Panc1 (cell line): ENCODE data around the gene UPF1. TPM values are rescaled to one million over a fixed set of nuclear protein-coding genes. Genes with fewer than 3 reads are reported as not detected.

Source experiments
- ATAC-seq: fragments of 200-7000 bp; cut with Tn5 transposase; 2 replicates; pipeline ENCODE4 v1.9.1; 2020; ENCODE audit warnings: mild to moderate bottlenecking, moderate library complexity
- BruUV-seq: library from RNA; stranded (reverse); fragments of 400-500 nt; replicated peaks from 2 replicates; lab custom pipeline; 2021; lab: Mats Ljungman, UMichigan
- CTCF ChIA-PET: fragments of 300-600 bp; sonication (Branson Sonifier 250); formaldehyde crosslinking; loops from one replicate; lab custom pipeline; 2022; ENCODE audit warnings: antibody characterized with exemption; lab: Charles Lee
- POLR2A ChIA-PET: fragments of 300-600 bp; sonication (Branson Sonifier 250); formaldehyde crosslinking; loops from one replicate; lab custom pipeline; 2022; ENCODE audit warnings: antibody characterized with exemption; lab: Charles Lee
- DNase-seq: peaks from one replicate; pipeline ENCODE4 v3.0.0-alpha.2; 2010; ENCODE audit warnings: low read depth, low spot score
- H3K27ac ChIP-seq: 2 replicates; pipeline ENCODE4 v1.5.1; 2011; ENCODE audit warnings: mild to moderate bottlenecking, low read length, inconsistent platforms
- H3K27me3 ChIP-seq: fragments of 200-500 bp; sonication (Bioruptor generic); 2 replicates; pipeline ENCODE4 v1.6.0; 2014; ENCODE audit warnings: low read length, inconsistent platforms; ENCODE audit not compliant: control insufficient read depth, insufficient read depth
- H3K36me3 ChIP-seq: fragments of 200-500 bp; sonication (Bioruptor generic); 2 replicates; pipeline ENCODE4 v1.5.1; 2014; ENCODE audit warnings: inconsistent platforms, mild to moderate bottlenecking, low read length, moderate library complexity; ENCODE audit not compliant: control insufficient read depth, insufficient read depth
- H3K4me1 ChIP-seq: 2 replicates; pipeline ENCODE4 v1.5.1; 2011; ENCODE audit warnings: inconsistent platforms, mild to moderate bottlenecking, low read length, moderate library complexity; ENCODE audit not compliant: control insufficient read depth, insufficient read depth
- H3K4me3 ChIP-seq, 2 experiments: 2 replicates each; pipeline ENCODE4 v1.5.1; 2011 to 2012; ENCODE audit warnings: low read depth in 2 of 2, low read length in 2 of 2, mild to moderate bottlenecking in 2 of 2, inconsistent platforms in 1 of 2, moderate library complexity in 1 of 2
- H3K9me3 ChIP-seq: fragments of 200-500 bp; sonication (Bioruptor generic); 2 replicates; pipeline ENCODE4 v1.5.1; 2014; ENCODE audit warnings: low read depth, mild to moderate bottlenecking, inconsistent platforms, low read length, moderate library complexity; ENCODE audit not compliant: control insufficient read depth, insufficient read depth
- CTCF ChIP-seq: fragments of 450-650 bp; IDR thresholded peaks from 2 replicates; pipeline ENCODE4 v1.5.1; 2017; ENCODE audit warnings: mild to moderate bottlenecking
- POLR2AphosphoS5 ChIP-seq: IDR thresholded peaks from 2 replicates; pipeline ENCODE4 v1.6.1; 2012; ENCODE audit warnings: mild to moderate bottlenecking, low read depth, low read length, moderate library complexity
- REST ChIP-seq, 2 experiments: IDR thresholded peaks; 2 replicates each; pipeline ENCODE4 v1.6.1; 2011 to 2012; ENCODE audit warnings: low read depth in 2 of 2, control low read depth in 1 of 2, low read length in 1 of 2, mild to moderate bottlenecking in 1 of 2, moderate library complexity in 1 of 2; ENCODE audit not compliant: insufficient read depth in 1 of 2
- SIN3A ChIP-seq: IDR thresholded peaks from 2 replicates; pipeline ENCODE4 v1.6.1; 2012; ENCODE audit warnings: low read depth, mild to moderate bottlenecking, low read length, moderate library complexity, borderline replicate concordance; ENCODE audit not compliant: insufficient read depth
- TCF7L2 ChIP-seq: IDR thresholded peaks from 2 replicates; pipeline ENCODE4 v1.6.1; 2011; ENCODE audit warnings: mild to moderate bottlenecking, low read depth, low read length, inconsistent platforms
- in situ Hi-C: cut with HindIII; loops from 2 replicates; pipeline ENCODE4 v1.10.0; 2016; ENCODE audit warnings: low sequenced_read_pairs, low pct_unique_long_range_greater_than_20kb
- intact Hi-C: fragments of 100-400 bp; cut with micrococcal nuclease; formaldehyde crosslinking; loops from one replicate; pipeline ENCODE4 v1.10.0; 2022; ENCODE audit not compliant: unreplicated experiment
- total RNA-seq: library from RNA; stranded (reverse); gene quantifications from one replicate; pipeline ENCODE4 v1.2.1, GENCODE V29; 2021; ENCODE audit not compliant: unreplicated experiment

The UPF1 gene
- total RNA-seq, 1 experiment from 2014 or later, result 62.2 TPM

GRCh38 chr19:18910801-18911436, 79.2 kb downstream of the UPF1 start:
- in situ Hi-C loops, result no loop called here
- Histone ChIP-seq H3K36me3 (no peaks in the 10 kb centered on the region), H3K9me3 (no peaks in the 10 kb centered on the region), H3K27me3 (no peaks in the 10 kb centered on the region), H3K27ac (no peak overlapping the region), H3K4me3 (no peak overlapping the region), H3K4me1 (no peaks in the 10 kb centered on the region)
- no peak for ATAC-seq
- intact Hi-C loops, result no loop called here
- no peak for DNase-seq
- no TSS peak for BruUV-seq
- ChIA-PET CTCF (no interaction called here), POLR2A (no interaction called here)
- TF ChIP-seq SIN3A (no peak), POLR2AphosphoS5 (no peak), TCF7L2 (no peak), REST (IDR thresholded peaks at IDR 0.05; ENCODE audit: insufficient read depth in 1 of 2, low read depth in 2 of 2, low read length in 1 of 2) (no peak), CTCF (no peak)

GRCh38 chr19:18912933-18913332, 81.2 kb downstream of the UPF1 start:
- ChIA-PET POLR2A (interaction anchor here (0.6 kb wide), 1 partner anchor 11 kb away, joined by 5 read pairs; no protein-coding TSS in a partner anchor), CTCF (no interaction called here)
- in situ Hi-C loops (no loop called here), intact Hi-C loops (no loop called here)
- no peak for TF ChIP-seq POLR2AphosphoS5
- no peak for TF ChIP-seq REST (IDR thresholded peaks at IDR 0.05; ENCODE audit: insufficient read depth in 1 of 2, low read depth in 2 of 2, low read length in 1 of 2)
- TF ChIP-seq SIN3A, result no peak
- Histone ChIP-seq H3K27ac (no peak overlapping the region), H3K36me3 (no peaks in the 10 kb centered on the region), H3K4me3 (no peak overlapping the region), H3K9me3 (no peaks in the 10 kb centered on the region), H3K27me3 (no peaks in the 10 kb centered on the region), H3K4me1 (no peaks in the 10 kb centered on the region)
- ATAC-seq, result no peak
- no peak for DNase-seq
- no TSS peak for BruUV-seq
